Stimulated activated CD4-positive, alpha-beta T cell treated with anti-CD3 and anti-CD28 coated beads, Interleukin-12 subunit alpha, Interleukin-12 subunit beta, amount 100 ng/mL, for 4 hours (primary cell): ENCODE results near the gene KNSTRN.
A peak's percentile ranks its signal among the peaks of the same experiment; 100 is the strongest.

Experiments used
- DNase-seq: peaks from one replicate; pipeline ENCODE4 v3.0.0-alpha.2; 2020

The KNSTRN gene

GRCh38 chr15:40436892-40437751, 54.6 kb downstream of the KNSTRN start:
- DNase-seq: no peak

- no peak for DNase-seq
These were observed 55.5 kb downstream of the KNSTRN start for GRCh38 chr15:40437752-40438687.

- DNase-seq: no peak
These were observed 56.2 kb downstream of the KNSTRN start for GRCh38 chr15:40438712-40439111.

- DNase-seq: no peak
These were observed 57.0 kb downstream of the KNSTRN start for GRCh38 chr15:40439461-40439959.

GRCh38 chr15:40439960-40440742, 57.6 kb downstream of the KNSTRN start:
- DNase-seq: no peak

GRCh38 chr15:40440743-40441564, 58.4 kb downstream of the KNSTRN start, which contains the start of gene BAHD1:
Gene BAHD1, plus strand, starts transcription at chr15:40440953. Its CDS starts 17,512 bp downstream, at chr15:40458465.
- DNase-seq: peak; percentile 95

- DNase-seq: no peak
These were observed 59.3 kb downstream of the KNSTRN start for GRCh38 chr15:40441565-40442531.

- no peak for DNase-seq
These were observed 60.7 kb downstream of the KNSTRN start for GRCh38 chr15:40443255-40443654.

DNA sequence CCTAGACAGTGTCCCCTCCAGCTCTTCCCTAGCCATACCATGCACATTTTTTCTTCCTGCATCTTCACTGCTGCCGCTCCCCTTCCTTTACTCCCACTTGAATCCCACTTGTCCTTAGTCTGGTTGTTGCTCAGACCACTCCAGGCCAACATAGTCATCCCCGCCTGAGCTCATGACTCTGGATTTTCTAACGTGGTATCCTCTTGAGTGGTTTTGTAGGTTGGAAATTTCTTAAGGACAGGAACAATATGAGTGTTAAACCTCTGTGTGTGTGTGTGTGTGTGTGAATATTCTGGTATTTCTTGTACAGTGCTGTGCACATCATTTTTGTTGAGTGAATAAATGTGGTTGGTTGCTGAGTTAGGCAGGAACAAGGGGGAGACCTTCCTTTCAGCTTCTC, 61.3 kb downstream of the KNSTRN start:
- no peak for DNase-seq
